GM11168 (cell line): Measurements from ENCODE around the gene BCDIN3D.
"Not testable (repeated sequence)": the region's sequence is repeated elsewhere in the genome, so short reads cannot be mapped to it uniquely, and the experiment has no call there.

Experiments used
- in situ Hi-C: fragments of 300-500 bp; cut with MboI; formaldehyde crosslinking; loops from one replicate; pipeline ENCODE4 v1.12.0; 2022; ENCODE audit warnings: low sequenced_read_pairs; ENCODE audit not compliant: unreplicated experiment

BCDIN3D gene

DNA sequence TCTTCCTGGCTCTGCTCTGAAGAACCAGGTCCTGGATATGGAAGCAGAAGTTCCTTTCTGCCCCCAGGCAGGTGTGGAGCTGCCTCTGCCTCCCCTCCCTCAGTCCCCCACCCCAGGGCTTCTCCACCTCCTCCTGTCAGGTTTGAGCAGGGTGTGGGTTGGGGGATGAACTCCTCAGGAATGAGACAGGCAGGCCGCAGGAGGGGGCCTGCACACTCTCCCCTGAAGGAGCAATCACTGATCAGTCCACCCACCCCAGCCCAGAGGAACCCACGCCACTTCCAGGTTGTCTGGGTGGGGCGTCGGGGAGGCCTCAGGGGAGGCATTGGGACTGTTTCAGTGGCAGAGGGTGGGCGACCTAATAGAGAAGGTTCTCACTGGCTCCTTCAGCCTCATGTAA, 34.2 kb upstream of the BCDIN3D start:
- in situ Hi-C loops: no loop called here

GRCh38 chr12:49876070-49876469, 33.2 kb upstream of the BCDIN3D start:
- in situ Hi-C loops: no loop called here

DNA sequence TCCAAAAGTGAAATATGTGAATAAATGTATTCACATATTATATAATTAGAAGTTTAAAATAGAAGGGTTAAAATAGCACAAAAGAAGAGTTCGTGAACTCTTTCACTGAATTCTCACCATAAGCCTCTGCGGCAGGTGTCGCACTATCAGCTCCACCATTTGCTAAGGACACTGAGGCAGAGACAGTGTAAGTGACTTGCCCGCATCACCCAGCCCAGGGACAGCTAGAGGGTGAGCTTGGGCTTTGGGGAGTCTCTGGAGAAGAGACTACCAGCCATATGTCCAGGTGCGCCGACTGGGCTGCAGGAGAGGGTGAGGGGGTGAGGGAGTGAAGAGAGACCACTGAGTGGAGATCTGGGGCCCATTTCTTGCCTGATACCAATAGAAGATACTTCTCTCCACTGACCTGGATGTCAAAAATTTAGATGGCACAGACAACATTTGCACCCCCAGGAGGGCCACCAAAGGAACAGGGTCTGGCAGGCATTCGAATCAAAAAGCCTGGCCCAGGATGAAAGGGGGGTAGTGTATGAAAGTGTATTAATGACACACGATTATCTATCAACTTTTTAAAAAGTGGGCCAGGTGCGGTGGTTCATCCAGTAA, 32.3 kb upstream of the BCDIN3D start:
- in situ Hi-C loops: no loop called here

- in situ Hi-C loops: no loop called here
These were observed 31.4 kb upstream of the BCDIN3D start for GRCh38 chr12:49874142-49874897.

DNA sequence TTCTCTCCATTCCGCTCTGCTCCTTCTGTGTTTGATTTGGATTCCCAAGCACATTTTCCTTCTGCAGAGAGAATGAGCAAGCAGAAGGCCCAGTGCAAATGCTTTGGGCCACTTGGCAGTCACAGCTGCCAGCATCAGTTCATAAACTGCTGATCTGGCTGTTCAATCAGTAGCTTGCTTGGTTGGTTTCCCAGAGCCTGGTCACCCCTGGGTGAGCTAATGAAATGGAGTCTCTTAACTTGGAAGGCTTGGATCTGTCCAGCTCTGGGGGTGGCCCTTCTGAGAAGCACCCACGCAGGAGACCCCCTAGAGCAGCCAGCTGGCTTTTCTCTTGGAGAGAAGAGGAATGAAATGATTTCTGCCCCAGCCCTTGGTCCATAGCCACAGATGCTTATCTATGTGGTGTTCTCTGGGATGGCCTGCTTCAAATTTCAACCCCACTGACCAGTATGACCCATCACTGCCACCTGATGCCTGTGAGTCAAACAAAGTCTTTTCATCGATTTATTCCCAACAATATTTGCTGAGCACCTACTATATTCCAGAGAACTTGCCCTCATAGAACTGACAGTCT, 30.5 kb upstream of the BCDIN3D start:
- in situ Hi-C loops: no loop called here

- in situ Hi-C loops: no loop called here
These were observed 29.9 kb upstream of the BCDIN3D start for GRCh38 chr12:49872781-49873181.

GRCh38 chr12:49872381-49872780, 29.5 kb upstream of the BCDIN3D start:
- in situ Hi-C loops: no loop called here

GRCh38 chr12:49871811-49872251, 28.9 kb upstream of the BCDIN3D start:
- in situ Hi-C loops: not testable (repeated sequence)

DNA sequence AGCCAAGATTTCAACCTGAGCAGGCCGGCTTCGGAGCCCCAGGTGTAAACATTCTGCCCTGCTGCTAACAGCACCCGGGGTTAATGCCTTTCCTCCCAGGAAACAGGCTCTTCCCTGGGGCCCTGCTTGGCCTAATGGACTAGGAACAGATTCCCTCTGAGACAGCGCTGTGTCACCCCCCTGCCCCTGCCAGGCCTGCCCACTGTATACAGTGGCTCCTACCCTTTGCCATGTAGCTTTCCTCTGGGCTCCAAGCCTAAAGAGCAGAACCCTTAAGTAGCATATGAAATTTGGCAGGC, 28.3 kb upstream of the BCDIN3D start:
- in situ Hi-C loops: no loop called here

DNA sequence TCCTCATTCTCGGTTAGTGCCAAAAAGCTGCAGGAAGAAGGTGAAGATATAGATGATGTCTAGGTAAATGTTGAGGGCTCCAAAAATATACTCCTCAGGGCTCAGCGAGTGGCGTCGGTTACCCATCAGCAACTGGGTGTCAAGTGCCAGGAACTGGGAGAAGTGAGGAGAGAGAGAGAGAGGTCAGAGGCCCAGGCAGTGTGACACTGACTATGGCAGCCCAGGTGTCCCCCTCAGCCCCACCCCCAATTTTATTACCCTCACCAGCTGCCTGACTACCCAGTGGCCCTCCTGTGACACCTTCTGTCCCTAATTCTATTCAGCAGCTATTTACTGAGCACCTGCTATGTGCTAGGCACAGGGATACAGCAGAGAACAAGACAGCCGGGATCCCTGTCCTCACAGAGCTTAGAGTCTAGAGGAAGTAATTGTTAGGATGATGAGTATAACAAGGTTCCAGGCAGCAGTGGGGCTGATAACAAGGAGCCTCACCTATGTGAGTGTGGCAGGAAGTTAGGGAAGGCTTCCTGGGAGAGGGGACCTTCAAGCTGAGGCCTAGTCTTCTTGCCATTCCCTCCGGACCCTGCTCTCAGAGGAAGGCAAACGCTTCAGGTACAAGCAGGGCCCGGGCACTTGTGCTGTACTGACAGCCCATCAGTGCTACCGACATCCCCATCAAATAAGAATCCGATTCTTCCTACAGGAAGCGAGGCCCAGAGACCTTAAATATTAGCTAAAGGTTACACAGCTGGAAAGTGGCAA, 27.8 kb upstream of the BCDIN3D start:
- in situ Hi-C loops: no loop called here

DNA sequence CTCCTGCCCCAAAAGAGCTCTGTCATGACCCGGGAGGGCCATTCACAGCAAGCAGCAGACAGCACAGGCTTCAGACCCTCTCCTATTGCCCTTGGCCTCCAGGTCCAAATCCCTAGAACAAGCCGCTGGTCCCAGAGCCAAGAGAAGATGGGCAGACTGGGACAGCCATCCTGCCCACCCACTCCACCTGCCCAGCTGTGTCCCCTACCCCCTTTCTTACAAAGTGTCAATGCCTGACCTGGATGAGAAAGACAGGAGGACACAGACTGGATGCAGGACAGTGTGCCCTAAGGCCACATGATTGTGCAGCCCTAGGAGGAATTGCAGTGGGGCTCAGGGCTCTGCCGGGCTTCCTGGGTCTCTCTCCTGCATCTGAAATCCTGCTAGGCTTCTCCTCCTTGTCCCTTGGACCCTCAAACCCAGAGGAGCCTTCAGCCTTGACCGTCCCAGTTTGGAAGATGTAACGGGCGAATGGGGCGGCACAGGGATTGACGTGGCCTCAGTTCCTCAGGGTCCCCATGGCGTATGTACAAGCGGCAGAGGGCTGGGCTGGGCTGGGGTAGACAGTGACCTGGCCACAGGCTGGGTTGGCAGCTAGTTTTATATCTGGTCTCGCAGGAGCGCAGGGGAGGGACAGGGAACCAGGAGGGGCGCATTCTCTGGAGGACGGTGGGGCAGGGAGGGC, 27.1 kb upstream of the BCDIN3D start:
- in situ Hi-C loops: no loop called here

GRCh38 chr12:49868952-49869815, 26.3 kb upstream of the BCDIN3D start:
- in situ Hi-C loops: no loop called here

DNA sequence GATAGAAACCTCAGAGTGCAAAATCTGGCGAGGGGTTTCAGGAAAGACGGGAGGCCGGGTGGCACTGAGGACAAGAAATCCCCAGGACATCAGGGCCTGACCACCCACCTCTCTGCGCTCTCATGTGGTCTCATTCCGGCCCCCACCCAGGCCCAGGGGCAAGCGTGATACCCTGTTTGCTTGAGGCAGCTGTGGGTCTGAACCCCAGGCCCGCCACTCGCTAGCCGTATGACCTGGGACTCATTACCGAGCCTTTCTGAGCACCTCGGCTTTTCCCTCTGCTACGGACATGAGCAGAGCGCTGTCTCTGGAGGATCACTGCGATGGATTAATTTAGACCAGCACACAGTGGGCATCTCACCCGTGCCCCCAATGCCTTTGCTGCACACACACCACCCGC, 25.5 kb upstream of the BCDIN3D start:
- in situ Hi-C loops: no loop called here

DNA sequence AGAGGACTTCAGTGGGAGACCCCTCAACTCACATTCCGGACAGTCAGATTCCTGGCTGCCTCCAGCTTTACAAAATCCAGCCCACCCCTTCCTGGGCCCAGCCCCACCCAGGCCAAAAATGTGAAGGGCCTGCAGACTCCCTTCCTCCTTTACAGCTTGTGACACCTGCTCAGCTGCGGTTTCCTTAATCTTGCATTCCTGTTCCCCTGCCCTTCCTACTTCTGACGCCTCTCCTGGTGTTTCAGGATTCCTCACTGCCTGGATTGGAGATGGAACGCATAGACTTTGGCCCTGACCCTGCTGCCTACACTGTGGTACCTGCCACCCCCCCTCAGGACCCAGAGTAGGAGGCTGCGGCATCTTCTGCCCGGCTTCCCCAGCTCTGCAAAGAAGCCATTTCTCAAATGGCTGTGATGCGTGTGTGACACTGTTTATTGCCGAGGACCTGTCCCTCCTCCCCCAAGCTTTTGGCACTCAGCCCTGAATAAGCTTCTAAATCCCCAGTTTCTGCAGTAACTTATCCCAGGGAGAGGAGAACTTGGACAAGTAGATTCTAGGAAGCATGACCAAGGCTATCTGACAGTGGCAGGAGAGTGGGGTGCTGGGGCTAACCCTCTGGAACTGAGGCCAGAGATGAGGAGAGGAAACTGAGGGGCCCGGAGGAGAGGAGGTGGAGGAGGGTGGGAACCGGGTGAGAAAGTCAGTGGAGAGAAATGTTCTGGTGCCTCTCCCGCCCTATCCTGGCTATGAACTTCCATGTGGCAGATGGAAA, 24.9 kb upstream of the BCDIN3D start:
- in situ Hi-C loops: no loop called here

DNA sequence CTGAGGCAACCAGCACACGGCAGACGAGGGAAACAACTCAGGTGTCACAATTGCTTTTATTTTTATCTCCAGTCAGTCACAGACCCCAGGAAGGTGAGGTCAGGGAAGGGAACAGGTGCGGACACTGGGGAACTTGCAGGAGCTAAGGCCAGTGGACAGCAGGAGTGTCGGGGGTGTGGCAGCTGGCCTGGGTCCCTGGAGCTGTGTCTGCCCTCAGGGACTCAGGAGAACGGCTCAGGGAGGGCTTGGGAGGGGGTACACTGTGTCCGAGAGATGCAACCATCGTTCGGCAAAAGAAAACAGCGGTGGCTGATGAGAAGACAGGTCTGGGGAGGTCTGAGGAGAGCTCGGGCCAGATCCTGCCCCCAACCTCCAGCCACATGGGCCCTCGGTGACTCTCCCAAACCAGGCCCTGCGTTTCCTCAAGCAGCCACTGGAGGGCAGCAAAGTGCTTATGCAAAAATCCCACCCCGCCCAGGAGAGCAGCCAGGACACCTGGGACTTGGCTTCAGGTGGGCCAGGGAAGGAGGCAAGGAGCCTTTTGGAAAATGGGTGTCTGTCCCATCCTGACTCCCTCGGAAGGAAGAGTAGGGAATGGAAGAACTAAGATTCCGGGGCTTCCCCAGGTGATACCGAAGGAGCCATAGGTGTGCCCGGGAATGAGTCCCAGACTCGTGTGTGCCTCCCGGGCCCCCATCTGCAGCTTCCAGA, 24.1 kb upstream of the BCDIN3D start:
- in situ Hi-C loops: no loop called here

DNA sequence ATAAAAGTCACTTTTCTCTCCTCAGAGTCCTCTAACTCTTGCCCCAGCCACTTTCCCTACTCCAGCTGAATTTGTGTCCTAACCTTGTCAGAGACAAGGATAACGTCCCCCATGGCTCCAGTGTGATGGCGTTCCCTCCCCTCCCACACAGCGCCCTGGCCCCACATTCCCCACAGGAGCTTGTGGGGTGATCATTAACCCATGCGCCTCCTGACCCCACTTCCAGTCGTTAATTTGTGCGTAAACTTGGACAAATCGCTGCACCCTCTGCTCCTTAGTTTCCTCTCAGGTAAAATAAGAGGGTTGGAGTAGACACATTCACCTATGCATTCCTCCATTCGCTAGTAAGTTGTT, 22.9 kb upstream of the BCDIN3D start:
- in situ Hi-C loops: no loop called here

- in situ Hi-C loops: no loop called here
These were observed 22.3 kb upstream of the BCDIN3D start for GRCh38 chr12:49865109-49865781.

DNA sequence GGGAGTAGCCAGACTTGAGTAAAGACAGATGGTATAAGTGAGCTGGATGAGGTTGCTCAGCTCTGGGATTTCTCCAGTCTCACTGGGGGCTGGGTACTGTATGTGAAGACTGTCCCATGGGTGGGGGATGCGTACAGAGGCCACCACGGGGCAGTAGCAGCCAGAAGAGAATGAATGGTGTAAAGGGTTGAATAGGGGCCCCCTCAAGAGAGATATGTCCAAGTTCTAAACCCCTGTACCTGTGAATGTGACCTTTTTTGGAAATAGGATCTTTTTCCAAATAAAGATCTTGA, 21.8 kb upstream of the BCDIN3D start:
- in situ Hi-C loops: no loop called here
